Keratinocyte (primary cell): Measurements from ENCODE around the gene AGBL3. TPM values are rescaled to one million over a fixed set of nuclear protein-coding genes. Genes with fewer than 3 reads are reported as not detected.
"Not testable (repeated sequence)": the region's sequence is repeated elsewhere in the genome, so short reads cannot be mapped to it uniquely, and the experiment has no call there.

ENCODE experiments used
- DNase-seq: peaks from one replicate; pipeline ENCODE4 v3.0.0-alpha.2; 2011; ENCODE audit warnings: low read depth, missing footprints, low spot score
- FAIRE-seq: peaks from 2 replicates; lab custom pipeline; 2011; peaks lifted over from hg19 to GRCh38; lab: Jason Lieb, UNC
- H2AFZ ChIP-seq: 2 replicates; pipeline ENCODE4 v1.6.0; 2012; ENCODE audit warnings: low read length, control low read depth, inconsistent platforms; ENCODE audit not compliant: control insufficient read depth
- H3K27ac ChIP-seq: 2 replicates; pipeline ENCODE4 v1.5.1; 2011; ENCODE audit warnings: low read length; ENCODE audit not compliant: control insufficient read depth, insufficient read depth
- H3K27me3 ChIP-seq: 3 replicates; pipeline ENCODE4 v1.6.0; 2011; ENCODE audit warnings: low read length; ENCODE audit not compliant: control insufficient read depth, insufficient read depth; ENCODE audit errors: extremely low read depth
- H3K36me3 ChIP-seq, 2 experiments: 2 replicates in 1 of 2; 3 replicates in 1 of 2; pipeline ENCODE4 v1.5.1; 2011; ENCODE audit warnings: low read length in 2 of 2, mild to moderate bottlenecking in 1 of 2; ENCODE audit not compliant: control insufficient read depth in 2 of 2, insufficient read depth in 2 of 2; ENCODE audit errors: extremely low read depth in 1 of 2
- H3K4me1 ChIP-seq: 3 replicates; pipeline ENCODE4 v1.5.1; 2011; ENCODE audit warnings: low read length; ENCODE audit not compliant: control insufficient read depth, insufficient read depth; ENCODE audit errors: extremely low read depth
- H3K4me2 ChIP-seq: 3 replicates; pipeline ENCODE4 v1.6.0; 2011; ENCODE audit warnings: low read depth, low read length; ENCODE audit not compliant: control insufficient read depth, insufficient read depth; ENCODE audit errors: extremely low read depth
- H3K4me3 ChIP-seq, 3 experiments: fragments of 200-600 bp in 1 of 3; sonication (generic) in 1 of 3; 2 replicates in 2 of 3; 3 replicates in 1 of 3; pipeline ENCODE4 v1.5.1; 2011 to 2016; ENCODE audit warnings: low read length in 3 of 3, mild to moderate bottlenecking in 3 of 3, control low read depth in 2 of 3, inconsistent platforms in 1 of 3, low read depth in 1 of 3, mixed read lengths in 1 of 3, mixed run types in 1 of 3, moderate library complexity in 1 of 3; ENCODE audit not compliant: control insufficient read depth in 2 of 3, insufficient read depth in 2 of 3; ENCODE audit errors: extremely low read depth in 1 of 3
- H3K79me2 ChIP-seq: 2 replicates; pipeline ENCODE4 v1.6.0; 2012; ENCODE audit warnings: low read length; ENCODE audit not compliant: control insufficient read depth, insufficient read depth
- H3K9ac ChIP-seq: 3 replicates; pipeline ENCODE4 v1.6.0; 2011; ENCODE audit warnings: low read length; ENCODE audit not compliant: control insufficient read depth, insufficient read depth; ENCODE audit errors: extremely low read depth
- H3K9me1 ChIP-seq: 3 replicates; pipeline ENCODE4 v1.6.0; 2011; ENCODE audit warnings: low read length; ENCODE audit not compliant: control insufficient read depth, insufficient read depth; ENCODE audit errors: extremely low read depth
- H3K9me3 ChIP-seq: 2 replicates; pipeline ENCODE4 v1.5.1; 2012; ENCODE audit warnings: low read depth, low read length; ENCODE audit not compliant: control insufficient read depth
- H4K20me1 ChIP-seq: 3 replicates; pipeline ENCODE4 v1.6.0; 2011; ENCODE audit warnings: low read length; ENCODE audit not compliant: control insufficient read depth, insufficient read depth; ENCODE audit errors: extremely low read depth
- EZH2 ChIP-seq: IDR thresholded peaks from one replicate; pipeline ENCODE4 v1.6.1; 2012; ENCODE audit warnings: inconsistent platforms, mild to moderate bottlenecking, low read length, moderate library complexity
- dilution Hi-C: fragments of 300-500 bp; cut with MboI; formaldehyde crosslinking; loops from one replicate; pipeline ENCODE4 v1.7.0; 2020; ENCODE audit warnings: low sequenced_read_pairs; ENCODE audit not compliant: extremely low pct_ligation_motif_present
- polyA plus RNA-seq, 5 experiments: library from polyadenylated mRNA; depleted of rRNA in 3 of 5; stranded (reverse) in 3 of 5; stranded (forward) in 1 of 5; unstranded in 1 of 5; fragments of >200 nt; gene quantifications; 1 replicate in 1 of 5; 2 replicates in 3 of 5; 3 replicates in 1 of 5; pipeline versions ENCODE4 v1.2.1 to v1.2.3, GENCODE V29; 2011 to 2012; ENCODE audit warnings: missing spikeins in 2 of 5, low read depth in 1 of 5, low replicate concordance in 1 of 5
- TF ChIP-seq, protein P1 (sequence below), 3 experiments: IDR thresholded peaks in 1 of 3; conservative IDR thresholded peaks in 1 of 3; optimal IDR thresholded peaks in 1 of 3; 2 replicates in 2 of 3; 3 replicates in 1 of 3; pipeline versions ENCODE3 to v1.5.1; 2011; ENCODE audit warnings: low read length in 3 of 3, mild to moderate bottlenecking in 3 of 3, moderate library complexity in 2 of 3, control low read depth in 1 of 3, inconsistent platforms in 1 of 3; ENCODE audit not compliant: insufficient read depth in 2 of 3; ENCODE audit errors: extremely low read depth in 1 of 3

The AGBL3 gene
- polyA plus RNA-seq, 1 donor (not counting 4 experiments of a cell fraction or from before 2014, with no cell fraction given), result 0.97 TPM

- Histone ChIP-seq H3K4me2 (no peak overlapping the region), H2AFZ (no peak overlapping the region), H3K9me1 (no peaks in the 10 kb centered on the region), H3K79me2 (no peaks in the 10 kb centered on the region), H3K4me1 (no peaks in the 10 kb centered on the region), H3K9ac (no peak overlapping the region), H4K20me1 (no peaks in the 10 kb centered on the region), H3K27ac (no peak overlapping the region), H3K27me3 (no peaks in the 10 kb centered on the region), H3K4me3 (no peak overlapping the region), H3K36me3 (peaks cover 16 to 21% of the 10 kb centered on the region in 2 experiments), H3K9me3 (no peaks in the 10 kb centered on the region)
- no peak for DNase-seq
- TF ChIP-seq, protein P1, sequence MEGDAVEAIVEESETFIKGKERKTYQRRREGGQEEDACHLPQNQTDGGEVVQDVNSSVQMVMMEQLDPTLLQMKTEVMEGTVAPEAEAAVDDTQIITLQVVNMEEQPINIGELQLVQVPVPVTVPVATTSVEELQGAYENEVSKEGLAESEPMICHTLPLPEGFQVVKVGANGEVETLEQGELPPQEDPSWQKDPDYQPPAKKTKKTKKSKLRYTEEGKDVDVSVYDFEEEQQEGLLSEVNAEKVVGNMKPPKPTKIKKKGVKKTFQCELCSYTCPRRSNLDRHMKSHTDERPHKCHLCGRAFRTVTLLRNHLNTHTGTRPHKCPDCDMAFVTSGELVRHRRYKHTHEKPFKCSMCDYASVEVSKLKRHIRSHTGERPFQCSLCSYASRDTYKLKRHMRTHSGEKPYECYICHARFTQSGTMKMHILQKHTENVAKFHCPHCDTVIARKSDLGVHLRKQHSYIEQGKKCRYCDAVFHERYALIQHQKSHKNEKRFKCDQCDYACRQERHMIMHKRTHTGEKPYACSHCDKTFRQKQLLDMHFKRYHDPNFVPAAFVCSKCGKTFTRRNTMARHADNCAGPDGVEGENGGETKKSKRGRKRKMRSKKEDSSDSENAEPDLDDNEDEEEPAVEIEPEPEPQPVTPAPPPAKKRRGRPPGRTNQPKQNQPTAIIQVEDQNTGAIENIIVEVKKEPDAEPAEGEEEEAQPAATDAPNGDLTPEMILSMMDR (optimal IDR thresholded peaks at IDR 0.05 in 1 of 3, IDR thresholded peaks at IDR 0.05 in 1 of 3, conservative IDR thresholded peaks at IDR 0.05 in 1 of 3; ENCODE audit: extremely low read depth in 1 of 3, insufficient read depth in 2 of 3, low read length in 3 of 3), result no peak
- no peak for TF ChIP-seq EZH2
- FAIRE-seq, result no peak
- dilution Hi-C loops, result no loop called here
Measured at GRCh38 chr7:134968110-134968509, 18.2 kb upstream of the AGBL3 start.

DNA sequence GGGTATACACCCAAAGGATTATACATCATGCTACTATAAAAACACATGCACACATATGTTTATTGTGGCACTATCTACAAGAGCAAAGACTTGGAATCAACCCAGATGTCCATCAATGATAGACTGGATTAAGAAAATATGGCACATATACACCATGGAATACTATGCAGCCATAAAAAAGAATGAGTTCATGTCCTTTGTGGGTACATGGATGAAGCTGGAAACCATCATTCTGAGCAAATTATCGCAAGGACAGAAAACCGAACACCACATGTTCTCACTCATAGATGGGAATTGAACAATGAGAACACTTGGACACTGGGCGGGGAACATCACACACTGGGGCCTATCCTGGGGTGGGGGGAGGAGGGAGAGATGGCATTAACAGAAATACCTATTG is 4.7 kb upstream of the AGBL3 start:
- not testable (repeated sequence) for H3K79me2 ChIP-seq, H3K27ac ChIP-seq, H3K9ac ChIP-seq, H3K9me3 ChIP-seq, DNase-seq, H3K4me1 ChIP-seq, H3K4me2 ChIP-seq, H2AFZ ChIP-seq, H3K4me3 ChIP-seq, H3K36me3 ChIP-seq, H3K9me1 ChIP-seq, FAIRE-seq, H4K20me1 ChIP-seq, H3K27me3 ChIP-seq
- dilution Hi-C loops, result loop anchor here (25.0 kb wide), 1 partner anchor 181 kb away; the partner anchor contains the start of gene CYREN

DNA sequence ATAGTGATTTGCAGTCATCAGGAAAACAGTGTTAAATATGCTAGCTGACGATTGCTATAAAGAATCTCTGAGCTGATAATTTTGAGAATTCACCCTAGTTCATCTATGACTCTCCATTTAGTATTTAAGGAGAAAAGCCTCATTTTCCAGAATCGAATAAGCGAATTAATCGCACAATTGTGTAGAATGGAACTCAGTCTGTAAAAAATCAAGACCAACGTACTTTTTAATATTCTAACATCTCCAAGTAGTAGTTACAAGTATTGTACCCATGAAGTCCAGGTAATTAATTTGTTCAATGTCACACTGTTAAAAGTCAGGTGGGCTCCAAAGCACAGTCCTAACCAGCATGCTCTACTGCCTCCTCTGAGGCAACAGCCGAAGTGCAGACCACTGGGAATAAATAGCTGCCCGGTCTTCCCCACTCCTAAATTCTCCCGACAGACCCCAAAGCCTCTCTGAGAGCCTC is 380 bp upstream of the AGBL3 start:
- TF ChIP-seq EZH2, result no peak
- TF ChIP-seq, protein P1 (optimal IDR thresholded peaks at IDR 0.05 in 1 of 3, IDR thresholded peaks at IDR 0.05 in 1 of 3, conservative IDR thresholded peaks at IDR 0.05 in 1 of 3; ENCODE audit: extremely low read depth in 1 of 3, insufficient read depth in 2 of 3, low read length in 3 of 3), result no peak
- peaks cover 3% of the 10 kb centered on the region for H3K9me1 ChIP-seq
- H3K27ac ChIP-seq, result peak overlapping the region; percentile 67
- no peak for FAIRE-seq
- no peak for DNase-seq
- no peaks in the 10 kb centered on the region for H3K36me3 ChIP-seq
- peak overlapping the region; percentile 96 for H2AFZ ChIP-seq
- H3K4me3 ChIP-seq, result peak overlapping the region; percentile 77 to 95 (median 94)
- peaks cover 5% of the 10 kb centered on the region for H3K79me2 ChIP-seq
- H3K27me3 ChIP-seq, result no peaks in the 10 kb centered on the region
- H3K9me3 ChIP-seq, result no peaks in the 10 kb centered on the region
- dilution Hi-C loops, result loop anchor here (25.0 kb wide), 1 partner anchor 176 kb away; the partner anchor contains the start of gene CYREN
- peaks cover 4% of the 10 kb centered on the region for H3K4me1 ChIP-seq
- peak overlapping the region; percentile 82 for H3K9ac ChIP-seq
- peak overlapping the region; percentile 94 for H3K4me2 ChIP-seq
- H4K20me1 ChIP-seq, result no peaks in the 10 kb centered on the region
